ENCODE data around the gene TCOF1.
"Not testable (repeated sequence)": the region's sequence is repeated elsewhere in the genome, so short reads cannot be mapped to it uniquely, and the experiment has no call there.

Gene TCOF1

DNA sequence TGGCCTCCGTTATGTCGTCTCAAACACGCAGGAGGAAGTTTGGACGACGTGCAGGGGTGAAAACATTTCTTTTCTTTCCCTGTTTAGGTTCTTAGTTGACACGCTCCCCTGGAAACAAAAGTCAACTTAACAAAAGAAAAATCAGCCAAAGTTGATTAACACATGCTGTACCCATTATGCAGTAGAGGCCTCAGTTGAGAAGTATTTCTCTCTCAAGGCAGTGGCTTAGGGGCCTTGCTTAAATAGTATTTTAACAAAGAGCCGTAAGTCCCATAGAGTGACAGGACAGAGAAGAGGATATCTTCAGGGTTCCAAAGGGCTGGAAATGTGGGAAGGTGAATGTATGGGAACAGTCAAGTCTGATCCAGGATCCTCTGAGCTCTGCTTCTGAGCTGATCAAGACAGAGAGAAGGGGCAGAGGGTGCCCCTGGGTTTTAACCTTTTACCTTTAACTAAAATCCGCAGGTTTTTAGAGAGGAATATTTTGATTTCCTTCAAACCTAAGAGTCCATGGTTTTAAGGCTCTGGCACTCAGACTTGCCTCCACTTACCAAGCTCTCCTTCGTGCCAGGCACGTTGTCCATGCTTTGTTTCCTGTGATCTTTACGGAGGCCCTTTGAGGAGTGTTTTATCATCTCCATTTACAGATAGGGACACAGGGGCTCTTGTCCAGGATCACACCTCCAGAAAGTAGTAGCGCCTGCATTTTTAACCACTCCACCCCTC is 55.8 kb downstream of the TCOF1 start:
- Histone ChIP-seq H3K27me3 (ENCODE audit: low read length) (no peaks in the 10 kb centered on the region), H3K9me2 (replicated peaks; ENCODE audit: insufficient read depth, low read length) (no peaks in the 10 kb centered on the region), H3K79me2 (ENCODE audit: insufficient read depth, low read length) (peaks cover 40% of the 10 kb centered on the region), H3K9me3 (ENCODE audit: insufficient read depth, low read length) (no peaks in the 10 kb centered on the region), H3F3A (ENCODE audit: insufficient read depth) (peaks cover 44% of the 10 kb centered on the region), H3K27ac (ENCODE audit: low read depth, low read length) (peak overlapping the region; percentile 97), H3K4me2 (ENCODE audit: low read depth, low read length, poor library complexity, severe bottlenecking) (peak overlapping the region; percentile 96), H2AFZ (ENCODE audit: low read depth, low read length, severe bottlenecking) (peak overlapping the region; percentile 62), H3K36me3 (ENCODE audit: low read length) (peaks cover 3% of the 10 kb centered on the region; the same call in 1 of the 2 replicates), H3K4me3 (ENCODE audit: insufficient read depth, low read length, poor library complexity, severe bottlenecking) (peak overlapping the region; percentile 5), H3K9ac (ENCODE audit: low read length) (peak overlapping the region; percentile 98), H4K20me1 (ENCODE audit: low read depth, low read length) (peaks cover 4% of the 10 kb centered on the region; the same call in 1 of the 2 replicates)
- TF ChIP-seq EZH2phosphoT487 (conservative IDR thresholded peaks at IDR 0.05; ENCODE audit: low read length): no peak
- TF ChIP-seq, protein P1, sequence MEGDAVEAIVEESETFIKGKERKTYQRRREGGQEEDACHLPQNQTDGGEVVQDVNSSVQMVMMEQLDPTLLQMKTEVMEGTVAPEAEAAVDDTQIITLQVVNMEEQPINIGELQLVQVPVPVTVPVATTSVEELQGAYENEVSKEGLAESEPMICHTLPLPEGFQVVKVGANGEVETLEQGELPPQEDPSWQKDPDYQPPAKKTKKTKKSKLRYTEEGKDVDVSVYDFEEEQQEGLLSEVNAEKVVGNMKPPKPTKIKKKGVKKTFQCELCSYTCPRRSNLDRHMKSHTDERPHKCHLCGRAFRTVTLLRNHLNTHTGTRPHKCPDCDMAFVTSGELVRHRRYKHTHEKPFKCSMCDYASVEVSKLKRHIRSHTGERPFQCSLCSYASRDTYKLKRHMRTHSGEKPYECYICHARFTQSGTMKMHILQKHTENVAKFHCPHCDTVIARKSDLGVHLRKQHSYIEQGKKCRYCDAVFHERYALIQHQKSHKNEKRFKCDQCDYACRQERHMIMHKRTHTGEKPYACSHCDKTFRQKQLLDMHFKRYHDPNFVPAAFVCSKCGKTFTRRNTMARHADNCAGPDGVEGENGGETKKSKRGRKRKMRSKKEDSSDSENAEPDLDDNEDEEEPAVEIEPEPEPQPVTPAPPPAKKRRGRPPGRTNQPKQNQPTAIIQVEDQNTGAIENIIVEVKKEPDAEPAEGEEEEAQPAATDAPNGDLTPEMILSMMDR (IDR thresholded peaks at IDR 0.05; ENCODE audit: insufficient read depth, low read length, poor library complexity, severe bottlenecking): no peak

DNA sequence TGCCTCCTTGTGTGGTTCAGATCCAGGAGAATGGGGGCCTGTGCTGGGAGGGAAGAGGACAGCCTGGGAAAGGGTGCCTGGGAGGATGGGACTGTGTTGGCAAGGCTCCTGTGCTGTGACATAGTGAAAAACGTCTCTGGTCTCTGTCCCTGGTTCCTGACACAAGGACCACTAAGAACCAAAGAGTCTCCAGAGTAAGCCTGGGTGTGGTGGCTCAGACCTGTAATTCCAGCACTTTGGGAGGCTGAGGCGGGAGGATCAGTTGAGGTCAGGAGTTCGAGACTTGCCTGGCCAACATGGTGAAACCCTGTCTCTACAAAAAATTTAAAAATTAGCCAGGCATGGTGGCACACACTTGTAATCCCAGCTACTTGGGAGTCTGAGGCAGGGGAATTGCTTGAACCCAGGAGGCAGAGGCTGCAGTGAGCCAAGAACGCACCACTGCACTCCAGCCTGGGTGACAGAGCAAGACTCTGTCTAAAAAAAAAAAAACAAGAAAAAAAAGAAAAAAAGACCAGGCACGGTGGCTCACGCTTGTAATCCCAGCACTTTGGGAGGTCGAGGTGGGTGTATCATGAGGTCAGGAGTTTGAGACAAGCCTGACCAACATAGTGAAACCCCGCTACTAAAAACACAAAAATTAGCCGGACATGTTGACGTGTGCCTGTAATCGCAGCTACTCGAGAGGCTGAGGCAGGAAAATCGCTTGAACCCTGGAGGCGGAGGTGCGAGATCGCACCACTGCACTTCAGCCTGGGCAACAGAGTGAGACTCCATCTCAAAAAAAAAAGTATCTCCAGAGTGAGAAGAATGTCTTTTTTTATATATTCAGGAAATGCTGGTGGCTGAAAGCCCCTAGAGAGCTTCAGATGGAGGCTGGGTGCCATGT is 56.6 kb downstream of the TCOF1 start:
- not testable (repeated sequence) for H3K36me3 ChIP-seq (ENCODE audit: low read length); H3K9me3 ChIP-seq (ENCODE audit: insufficient read depth, low read length); H3K9me2 ChIP-seq (replicated peaks; ENCODE audit: insufficient read depth, low read length); H3K4me3 ChIP-seq (ENCODE audit: insufficient read depth, low read length, poor library complexity, severe bottlenecking); H3K27me3 ChIP-seq (ENCODE audit: low read length); H4K20me1 ChIP-seq (ENCODE audit: low read depth, low read length)
- Histone ChIP-seq H3F3A (ENCODE audit: insufficient read depth) (peaks cover 40% of the 10 kb centered on the region), H3K9ac (ENCODE audit: low read length) (peak overlapping the region; percentile 98), H3K27ac (ENCODE audit: low read depth, low read length) (peak overlapping the region; percentile 97), H3K79me2 (ENCODE audit: insufficient read depth, low read length) (peaks cover 31% of the 10 kb centered on the region), H2AFZ (ENCODE audit: low read depth, low read length, severe bottlenecking) (peak overlapping the region; percentile 62), H3K4me2 (ENCODE audit: low read depth, low read length, poor library complexity, severe bottlenecking) (peak overlapping the region; percentile 96)

DNA sequence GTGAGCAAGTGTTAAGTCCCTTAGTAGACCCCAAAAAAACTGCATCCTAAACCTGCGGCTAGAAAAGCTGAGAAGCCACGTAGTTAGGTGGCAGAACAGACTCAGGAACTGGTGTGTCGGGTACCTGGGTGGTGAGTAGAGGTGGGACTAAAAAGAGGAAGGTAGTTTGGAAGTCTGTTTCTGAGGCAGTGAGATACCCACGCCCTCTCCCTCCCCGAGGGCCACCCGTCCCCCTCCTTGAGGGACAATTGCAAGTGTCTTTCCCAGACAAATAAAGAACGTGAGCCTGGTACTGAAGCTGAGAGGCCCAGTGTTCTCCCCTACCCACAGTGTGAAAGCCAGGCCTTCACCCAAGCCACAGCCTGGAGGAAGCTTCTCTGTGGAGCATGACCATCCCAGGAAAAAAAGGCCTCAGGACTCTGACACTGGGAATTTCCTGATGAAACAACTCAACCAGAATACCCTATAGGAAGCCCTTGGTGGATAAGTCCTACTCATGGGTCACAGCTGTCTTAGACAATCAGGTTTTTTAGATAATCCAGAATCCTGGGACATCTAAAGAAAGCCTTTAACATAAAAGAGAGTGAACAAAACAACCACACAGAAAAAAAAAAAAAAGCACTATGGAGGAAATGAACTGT is 62.3 kb downstream of the TCOF1 start:
- Histone ChIP-seq H3K4me2 (ENCODE audit: low read depth, low read length, poor library complexity, severe bottlenecking) (peak overlapping the region; percentile 42), H4K20me1 (ENCODE audit: low read depth, low read length) (no peaks in the 10 kb centered on the region), H3F3A (ENCODE audit: insufficient read depth) (peaks cover 6% of the 10 kb centered on the region; the same call in 1 of the 2 replicates), H3K9ac (ENCODE audit: low read length) (peak overlapping the region; percentile 13; the same call in 1 of the 2 replicates), H3K27me3 (ENCODE audit: low read length) (no peaks in the 10 kb centered on the region), H3K4me3 (ENCODE audit: insufficient read depth, low read length, poor library complexity, severe bottlenecking) (no peak overlapping the region), H3K79me2 (ENCODE audit: insufficient read depth, low read length) (no peaks in the 10 kb centered on the region), H3K27ac (ENCODE audit: low read depth, low read length) (peak overlapping the region; percentile 31; the same call in 1 of the 2 replicates), H3K9me2 (replicated peaks; ENCODE audit: insufficient read depth, low read length) (no peaks in the 10 kb centered on the region), H2AFZ (ENCODE audit: low read depth, low read length, severe bottlenecking) (peak overlapping the region; percentile 39), H3K36me3 (ENCODE audit: low read length) (no peaks in the 10 kb centered on the region), H3K9me3 (ENCODE audit: insufficient read depth, low read length) (no peaks in the 10 kb centered on the region)
- TF ChIP-seq, protein P1 (IDR thresholded peaks at IDR 0.05; ENCODE audit: insufficient read depth, low read length, poor library complexity, severe bottlenecking): no peak
- TF ChIP-seq EZH2phosphoT487 (conservative IDR thresholded peaks at IDR 0.05; ENCODE audit: low read length): no peak

Measured in SU-DHL-6 (cell line).